Measurements from ENCODE around the gene GTF2F2.

Gene GTF2F2

DNA sequence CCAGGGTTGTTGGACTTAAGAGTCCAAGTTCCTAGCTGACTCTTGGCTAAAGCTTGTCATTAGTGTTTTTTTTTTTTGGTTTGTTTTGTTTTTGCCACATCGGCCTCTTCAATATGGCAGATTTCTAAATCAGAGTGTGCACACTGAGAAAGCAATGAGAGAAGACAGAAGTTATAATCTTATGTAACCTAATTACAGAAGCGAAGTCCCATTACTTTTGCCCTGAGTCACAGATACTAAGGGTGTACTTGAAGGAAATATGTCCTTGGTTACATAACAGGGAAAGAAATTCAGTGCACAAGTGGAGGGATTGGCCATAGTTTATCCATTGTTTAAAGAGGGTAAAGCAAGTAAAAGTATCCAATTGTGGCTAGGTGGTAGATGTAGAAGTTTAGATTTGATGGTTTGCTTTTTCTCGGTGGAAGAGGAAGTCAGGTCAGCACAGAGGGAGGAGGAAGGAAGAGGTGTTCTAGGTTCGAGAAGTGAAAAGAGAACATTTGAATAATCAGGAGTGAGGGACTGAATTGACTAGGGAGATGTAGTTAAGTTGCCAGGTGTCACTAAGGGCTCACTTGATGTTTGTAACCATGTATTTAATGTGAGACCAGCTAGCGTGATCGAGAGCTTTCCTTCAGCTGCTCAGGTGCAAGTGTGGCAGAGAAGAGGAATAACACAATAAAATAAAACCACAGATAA, 12.2 kb downstream of the GTF2F2 start:
- DNase-seq, result no peak

GRCh38 chr13:45133396-45134118, 13.2 kb downstream of the GTF2F2 start:
- no peak for DNase-seq

- DNase-seq, result no peak
Measured at GRCh38 chr13:45136741-45137504, 16.6 kb downstream of the GTF2F2 start.

DNA sequence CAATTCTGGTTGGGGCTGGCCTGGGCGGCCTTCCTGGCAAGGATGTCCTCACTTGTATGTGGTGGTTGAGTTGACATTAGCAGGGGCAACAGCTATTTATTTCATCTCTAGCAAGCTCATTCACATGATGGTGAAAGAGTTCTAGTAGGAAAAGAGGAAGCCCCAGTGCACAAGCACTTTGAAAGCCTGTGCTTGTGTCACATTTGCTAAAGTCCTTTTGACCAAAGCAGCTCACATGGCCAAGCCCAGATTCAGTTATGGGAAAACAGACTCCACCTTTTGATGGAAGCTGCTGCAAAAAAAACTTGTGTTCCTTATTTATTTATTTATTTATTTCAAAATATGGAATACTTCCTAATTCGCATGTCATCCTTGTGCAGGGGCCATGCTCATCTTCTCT, 17.2 kb downstream of the GTF2F2 start:
- no peak for DNase-seq

GRCh38 chr13:45138282-45138681, 18.0 kb downstream of the GTF2F2 start:
- no peak for DNase-seq

DNA sequence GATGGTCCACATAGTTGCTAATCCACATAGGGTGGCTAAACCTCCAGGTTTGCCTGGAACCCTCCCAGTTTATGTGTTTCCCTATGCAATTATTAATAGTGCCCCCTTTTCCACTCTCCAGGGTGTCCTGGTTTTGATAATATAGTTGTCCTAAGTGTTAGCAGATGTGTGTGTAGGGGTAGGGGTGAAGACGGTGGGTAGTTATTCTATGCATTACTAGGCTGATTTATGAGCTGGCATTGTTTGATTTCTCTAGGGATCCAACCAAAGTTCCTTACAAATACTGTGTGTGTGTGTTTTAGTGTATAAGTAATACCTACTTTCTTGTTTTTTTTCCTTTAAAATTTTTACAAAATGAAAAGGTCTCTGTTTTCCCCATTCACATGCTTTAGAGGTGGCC, 21.1 kb downstream of the GTF2F2 start:
- no peak for DNase-seq

- DNase-seq, result peak in 1 of 2 experiments; percentile 85
Measured at GRCh38 chr13:45142440-45143345, 22.4 kb downstream of the GTF2F2 start.

DNA sequence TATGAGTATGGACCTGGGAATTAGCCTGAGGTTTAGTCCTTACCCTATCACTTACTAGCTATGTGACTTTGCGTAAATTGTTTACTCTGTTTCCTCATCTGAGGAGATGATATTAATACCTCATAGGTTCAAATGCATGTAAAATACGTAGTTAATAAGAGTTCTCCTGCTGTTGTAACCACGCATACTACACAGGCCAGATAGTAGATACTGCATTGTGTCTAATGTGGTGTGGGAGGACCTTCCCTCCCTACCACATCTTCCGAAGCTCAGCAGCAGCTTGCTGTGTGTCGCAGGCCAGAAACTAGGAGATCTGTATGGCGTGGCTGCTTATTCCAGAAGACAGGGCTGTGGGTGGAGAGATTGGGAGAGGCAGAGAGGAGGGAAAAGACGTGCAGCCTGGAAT, 23.0 kb downstream of the GTF2F2 start:
- no peak for DNase-seq

DNA sequence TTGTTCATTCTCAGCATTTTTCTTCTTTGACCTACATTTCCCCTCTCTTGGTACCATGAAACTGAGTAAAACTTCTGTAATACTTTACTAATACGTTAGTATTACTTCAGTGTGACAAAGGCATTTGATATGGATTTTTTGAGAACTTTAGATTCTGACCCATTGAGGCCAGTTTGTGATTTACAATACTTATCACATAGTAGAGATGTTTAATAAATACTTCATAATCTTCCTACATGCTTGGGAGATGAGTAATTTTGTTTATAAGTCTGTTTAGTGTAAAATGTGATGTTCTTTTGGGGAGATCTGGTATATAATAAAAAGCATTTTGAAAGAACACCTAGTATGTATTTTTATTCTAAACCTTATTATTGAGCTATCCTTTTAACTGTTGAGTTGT, 29.7 kb downstream of the GTF2F2 start:
- no peak for DNase-seq

GRCh38 chr13:45156565-45157361, 36.5 kb downstream of the GTF2F2 start:
- no peak for DNase-seq

DNA sequence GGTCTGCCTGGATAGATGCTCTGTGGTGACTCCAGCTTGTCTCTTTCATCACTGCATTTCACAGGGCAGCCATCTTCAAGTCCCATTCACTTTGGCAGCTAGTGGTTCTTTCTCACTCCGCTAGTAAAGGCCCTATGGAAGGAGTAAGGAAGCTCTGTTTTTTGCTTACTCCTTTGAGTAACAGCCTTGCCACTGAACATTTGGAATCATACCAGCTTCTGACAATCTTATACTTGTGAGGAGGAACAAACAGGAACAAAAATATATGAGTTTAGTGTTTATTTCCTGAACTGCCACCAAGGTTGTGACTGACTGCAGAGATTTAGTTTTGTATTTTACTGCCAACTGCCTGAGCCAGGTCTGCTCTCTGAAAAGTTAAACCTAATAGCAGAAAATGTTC, 41.9 kb downstream of the GTF2F2 start:
- peak in 1 of 2 experiments; percentile 26 for DNase-seq

DNA sequence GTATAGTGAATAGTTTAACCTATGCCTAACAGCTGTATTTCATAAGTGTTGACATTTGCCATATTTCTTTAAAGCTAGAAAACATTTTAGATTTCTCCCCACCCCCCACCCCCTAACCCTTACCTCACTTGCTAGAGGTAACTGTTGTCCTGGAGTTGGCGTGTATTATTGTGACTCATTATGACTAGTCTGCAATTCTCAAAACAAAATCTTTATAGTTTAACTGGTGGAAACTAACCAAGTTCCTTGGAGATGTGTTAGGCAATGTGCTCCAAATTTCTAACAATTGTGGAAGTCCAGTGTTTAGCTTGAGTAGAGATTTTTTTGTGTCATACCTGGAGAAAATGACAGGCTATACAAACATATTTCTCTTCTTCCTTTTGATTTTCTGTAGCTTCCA, 42.5 kb downstream of the GTF2F2 start:
- peak; percentile 68 to 92 for DNase-seq

- DNase-seq, result no peak
Measured at GRCh38 chr13:45166858-45167257, 46.5 kb downstream of the GTF2F2 start.

DNA sequence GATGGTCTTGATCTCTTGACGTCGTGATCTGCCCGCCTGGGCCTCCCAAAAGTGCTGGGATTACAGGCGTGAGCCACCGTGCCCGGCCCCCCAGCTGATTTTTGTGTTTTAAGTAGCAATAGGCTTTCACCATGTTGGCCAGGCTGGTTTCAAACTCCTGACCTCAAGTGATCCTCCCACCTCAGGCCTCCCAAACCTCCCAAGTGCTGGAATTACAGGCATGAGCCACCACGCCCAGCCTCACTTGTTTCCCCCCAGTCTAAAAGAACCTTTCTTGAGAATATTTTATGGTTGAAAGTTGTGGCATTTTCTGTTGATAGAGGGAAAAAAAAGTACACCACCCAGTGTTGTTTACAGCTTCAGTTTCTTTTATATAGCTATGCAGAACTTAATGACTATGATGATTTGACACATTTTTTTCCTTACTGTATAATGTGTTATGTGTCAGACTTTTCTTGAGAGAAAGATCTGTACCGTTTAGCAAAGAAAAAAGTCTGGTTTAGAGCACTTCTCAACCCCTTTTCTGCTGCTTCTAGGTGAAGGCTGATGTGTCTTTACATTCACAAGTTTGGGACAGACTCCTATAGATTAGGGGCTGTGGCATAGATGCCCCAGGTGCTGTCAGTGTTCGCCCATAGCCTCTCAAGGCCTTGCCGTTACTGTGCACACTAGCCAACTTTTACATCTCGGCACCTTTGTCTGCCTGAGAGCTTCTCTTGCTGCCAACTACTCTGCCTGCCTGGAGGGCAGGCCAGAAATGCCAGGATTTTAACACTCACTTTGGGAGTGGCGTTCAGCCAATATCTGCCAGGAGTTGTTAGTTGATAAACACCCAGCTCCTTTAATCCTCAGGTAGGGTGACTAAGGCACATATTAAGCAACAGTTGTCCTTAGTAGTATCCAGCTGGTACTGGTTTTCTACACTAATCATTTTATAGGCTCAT, 47.6 kb downstream of the GTF2F2 start:
- DNase-seq, result peak in 1 of 2 experiments; percentile 33

GRCh38 chr13:45168555-45168930, 48.2 kb downstream of the GTF2F2 start:
- DNase-seq, result no peak

DNA sequence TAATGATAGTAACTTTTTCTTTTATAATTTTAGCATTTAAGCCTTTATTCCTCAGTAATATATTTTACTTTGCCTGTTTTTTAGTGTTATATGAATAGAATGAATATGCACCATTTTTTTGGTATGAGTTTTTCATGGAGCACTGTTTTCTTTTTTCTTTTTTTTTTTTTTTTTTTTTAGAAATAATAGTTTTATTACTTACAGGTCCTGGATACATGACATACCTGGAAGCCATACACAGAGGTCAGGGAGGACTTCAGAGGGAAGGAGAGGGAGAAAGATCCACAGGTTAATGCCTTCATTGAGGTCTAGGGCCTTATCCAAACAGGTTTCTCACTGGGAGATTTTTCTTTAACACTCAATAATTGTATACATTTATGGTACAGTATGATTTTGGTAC, 54.2 kb downstream of the GTF2F2 start:
- no peak for DNase-seq

GRCh38 chr13:45178349-45179162, 58.2 kb downstream of the GTF2F2 start:
- DNase-seq, result no peak

DNA sequence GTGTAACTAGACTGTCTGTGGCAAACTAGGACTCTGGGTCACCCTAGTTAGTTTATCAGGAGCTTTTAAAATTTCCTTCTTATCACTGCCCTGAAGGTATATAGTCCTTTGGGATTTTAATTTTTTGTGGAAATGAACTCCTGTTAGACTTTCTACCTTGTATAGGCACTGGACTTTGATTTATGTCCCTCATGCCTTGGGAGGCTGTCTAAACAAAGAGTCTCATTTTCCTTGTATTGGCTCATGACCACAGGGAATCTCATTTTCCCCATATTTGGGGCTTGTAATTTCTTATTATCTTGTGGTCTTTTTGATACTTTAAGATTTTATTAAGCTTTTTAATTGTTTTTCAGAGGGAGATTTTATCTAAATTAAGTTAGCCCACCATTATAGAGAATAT, 59.1 kb downstream of the GTF2F2 start:
- DNase-seq, result no peak

DNA sequence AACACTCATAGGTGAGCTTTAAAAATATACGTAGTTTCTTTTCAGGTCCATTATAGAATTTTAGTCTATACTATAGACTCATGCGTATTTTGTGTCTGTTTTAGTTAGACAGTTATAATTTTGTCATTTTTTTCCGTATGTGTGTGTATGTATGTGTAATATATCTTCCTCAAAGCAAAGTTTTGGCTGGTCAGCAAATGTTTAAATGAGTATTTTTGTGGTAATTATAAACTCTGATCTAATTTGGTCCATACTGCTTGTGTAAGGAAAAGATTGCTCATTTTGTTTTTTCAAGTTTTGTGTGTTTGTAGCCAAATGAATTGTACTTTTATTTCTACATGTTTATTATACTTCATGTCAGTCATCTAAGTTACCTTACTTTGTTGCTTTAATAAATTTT, 60.0 kb downstream of the GTF2F2 start:
- no peak for DNase-seq
